ENCODE measurements around the gene AKAP1.

GRCh38 chr17:57143361-57143760 lies 58.3 kb downstream of the AKAP1 start:
- TF ChIP-seq CTCF (IDR thresholded peaks at IDR 0.05) (no peak), ZFX (IDR thresholded peaks at IDR 0.05; ENCODE audit: borderline replicate concordance) (no peak)
